Cardiac muscle cell (in vitro differentiated cells and primary cell): ENCODE data around the gene WDR72. TPM values are rescaled to one million over a fixed set of nuclear protein-coding genes. Genes with fewer than 3 reads are reported as not detected.

Experiments
- DNase-seq, 2 donors: peaks; one replicate each; pipeline versions ENCODE4 v3.0.0 to v3.0.0-alpha.2; 2010 to 2017; ENCODE audit warnings: low read depth in 1 of 2, low spot score in 1 of 2
- H3K27ac ChIP-seq: fragments of 200-600 bp; sonication (generic); 2 replicates; pipeline ENCODE4 v1.5.1; 2016
- H3K27me3 ChIP-seq: fragments of 200-600 bp; sonication (generic); 2 replicates; pipeline ENCODE4 v1.6.0; 2016; ENCODE audit warnings: control low read depth
- H3K36me3 ChIP-seq: fragments of 200-600 bp; sonication (generic); 2 replicates; pipeline ENCODE4 v1.5.1; 2016; ENCODE audit warnings: control low read depth
- H3K4me1 ChIP-seq: fragments of 200-600 bp; sonication (generic); 2 replicates; pipeline ENCODE4 v1.8.1; 2017; ENCODE audit warnings: low read depth, mild to moderate bottlenecking, mixed run types
- H3K4me3 ChIP-seq: fragments of 200-600 bp; sonication (generic); 2 replicates; pipeline ENCODE4 v1.5.1; 2016; ENCODE audit warnings: mild to moderate bottlenecking
- H3K9me3 ChIP-seq: fragments of 200-600 bp; sonication (generic); 2 replicates; pipeline ENCODE4 v1.5.1; 2017; ENCODE audit warnings: low read depth, mild to moderate bottlenecking, control low read depth
- polyA plus RNA-seq: library from polyadenylated mRNA; unstranded; fragments of >200 nt; fragmentation: Nextera tagmentation; extraction: Ambion mirVana; gene quantifications from 2 replicates; pipeline ENCODE4 v1.2.1, GENCODE V29; 2016
- total RNA-seq: library from RNA; depleted of rRNA; stranded (reverse); fragments of >200 nt; gene quantifications from 2 replicates; pipeline ENCODE4 v1.2.3, GENCODE V29; 2016
- TF ChIP-seq, protein P1 (sequence below): IDR thresholded peaks from 2 replicates; pipeline ENCODE4 v1.5.1; 2012; ENCODE audit warnings: low read depth, mild to moderate bottlenecking, low read length

WDR72 gene
- total and polyA plus RNA-seq, 2 experiments from 2014 or later, result 4.5 to 8.9 TPM

DNA sequence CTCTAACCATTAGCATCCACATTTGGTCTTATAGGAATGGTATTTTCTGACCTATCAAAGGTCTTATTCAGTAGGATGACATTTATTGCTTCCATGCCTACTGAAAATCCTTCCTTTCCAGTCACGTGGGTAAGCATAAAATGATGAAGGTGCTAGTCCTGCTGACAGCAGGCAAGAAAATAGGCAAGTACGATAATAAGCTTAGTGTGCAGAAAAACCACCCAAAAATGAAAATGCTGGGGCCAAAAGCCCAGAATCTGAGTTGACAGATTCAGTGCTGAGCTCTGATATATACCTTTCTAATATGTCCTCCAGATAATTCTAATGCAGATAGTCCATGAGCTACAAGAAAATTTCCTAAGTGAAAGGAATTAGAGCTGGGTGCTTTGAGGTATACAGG lies 194.8 kb downstream of the WDR72 start:
- DNase-seq, result no peak
- Histone ChIP-seq H3K36me3 (no peaks in the 10 kb centered on the region), H3K4me1 (peaks cover 9% of the 10 kb centered on the region), H3K9me3 (no peaks in the 10 kb centered on the region), H3K4me3 (no peak overlapping the region), H3K27ac (no peak overlapping the region), H3K27me3 (no peaks in the 10 kb centered on the region)
- TF ChIP-seq, protein P1, sequence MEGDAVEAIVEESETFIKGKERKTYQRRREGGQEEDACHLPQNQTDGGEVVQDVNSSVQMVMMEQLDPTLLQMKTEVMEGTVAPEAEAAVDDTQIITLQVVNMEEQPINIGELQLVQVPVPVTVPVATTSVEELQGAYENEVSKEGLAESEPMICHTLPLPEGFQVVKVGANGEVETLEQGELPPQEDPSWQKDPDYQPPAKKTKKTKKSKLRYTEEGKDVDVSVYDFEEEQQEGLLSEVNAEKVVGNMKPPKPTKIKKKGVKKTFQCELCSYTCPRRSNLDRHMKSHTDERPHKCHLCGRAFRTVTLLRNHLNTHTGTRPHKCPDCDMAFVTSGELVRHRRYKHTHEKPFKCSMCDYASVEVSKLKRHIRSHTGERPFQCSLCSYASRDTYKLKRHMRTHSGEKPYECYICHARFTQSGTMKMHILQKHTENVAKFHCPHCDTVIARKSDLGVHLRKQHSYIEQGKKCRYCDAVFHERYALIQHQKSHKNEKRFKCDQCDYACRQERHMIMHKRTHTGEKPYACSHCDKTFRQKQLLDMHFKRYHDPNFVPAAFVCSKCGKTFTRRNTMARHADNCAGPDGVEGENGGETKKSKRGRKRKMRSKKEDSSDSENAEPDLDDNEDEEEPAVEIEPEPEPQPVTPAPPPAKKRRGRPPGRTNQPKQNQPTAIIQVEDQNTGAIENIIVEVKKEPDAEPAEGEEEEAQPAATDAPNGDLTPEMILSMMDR, result no peak

DNA sequence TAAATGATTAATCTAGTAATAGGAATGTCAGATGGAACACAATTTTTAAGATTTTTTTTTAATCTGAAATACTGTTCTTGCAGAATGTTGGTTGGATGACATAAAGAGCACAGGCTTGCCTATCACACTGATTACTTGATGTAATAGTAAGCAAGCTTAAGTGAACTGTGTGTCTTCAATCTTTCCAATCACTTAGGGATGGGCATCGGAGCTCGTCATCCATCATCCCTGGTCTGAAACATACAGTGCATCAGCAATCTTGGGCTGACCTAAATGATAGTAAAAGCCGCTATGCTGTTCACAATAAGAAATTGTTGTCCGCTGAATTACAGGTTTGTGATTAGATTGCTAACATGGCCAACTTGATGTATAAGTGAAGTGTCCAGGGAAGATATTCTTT lies 195.8 kb downstream of the WDR72 start:
- Histone ChIP-seq H3K27me3 (no peaks in the 10 kb centered on the region), H3K9me3 (no peaks in the 10 kb centered on the region), H3K4me3 (no peak overlapping the region), H3K36me3 (no peaks in the 10 kb centered on the region), H3K4me1 (peaks cover 15% of the 10 kb centered on the region), H3K27ac (no peak overlapping the region)
- TF ChIP-seq, protein P1, result no peak
- DNase-seq, result no peak

DNA sequence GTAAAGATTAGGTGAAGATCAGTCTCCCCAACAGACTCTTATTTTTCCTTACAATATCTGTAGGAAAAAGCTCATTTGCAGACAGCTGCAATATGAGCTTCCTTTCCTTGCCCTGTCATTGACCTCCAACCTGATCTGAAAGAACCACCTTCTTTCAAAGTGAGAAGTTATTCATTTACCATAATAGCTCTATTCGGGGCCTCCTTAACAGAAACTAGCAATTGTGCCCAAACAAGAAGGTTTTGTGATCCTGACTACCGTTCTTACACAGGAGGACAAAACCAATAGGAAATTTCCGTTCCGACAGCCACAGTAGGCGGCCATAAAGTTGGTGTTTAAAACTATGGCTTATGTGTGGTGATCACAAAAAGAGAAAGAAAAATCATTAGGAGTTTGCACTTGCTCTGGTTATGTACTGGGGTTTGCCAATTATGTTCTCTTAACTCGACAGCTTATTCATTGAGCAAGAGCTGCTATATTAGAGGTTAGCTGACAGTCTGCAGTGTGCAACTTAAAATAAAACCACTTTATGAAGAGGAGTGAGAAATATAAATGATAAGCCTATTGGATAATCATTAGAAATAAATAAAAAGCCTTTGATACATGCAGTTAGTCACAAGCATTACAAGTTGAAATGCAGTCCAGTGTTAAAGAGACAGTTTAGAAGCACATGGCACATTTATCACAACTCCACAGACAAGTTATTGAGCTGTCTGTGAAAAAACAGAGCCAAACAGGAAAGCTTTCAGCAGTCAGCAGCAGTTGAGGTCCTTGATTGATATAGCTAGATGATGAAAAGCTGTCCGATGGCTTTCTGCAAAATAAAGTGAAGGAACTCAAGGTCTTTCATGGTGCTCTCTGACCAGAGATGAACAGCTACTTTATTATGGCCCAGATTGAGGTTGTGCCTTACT lies 199.8 kb downstream of the WDR72 start:
- Histone ChIP-seq H3K36me3 (no peaks in the 10 kb centered on the region), H3K27me3 (no peaks in the 10 kb centered on the region), H3K27ac (no peak overlapping the region), H3K4me3 (no peak overlapping the region), H3K4me1 (peaks cover 15% of the 10 kb centered on the region), H3K9me3 (no peaks in the 10 kb centered on the region)
- TF ChIP-seq, protein P1, result no peak
- no peak for DNase-seq

DNA sequence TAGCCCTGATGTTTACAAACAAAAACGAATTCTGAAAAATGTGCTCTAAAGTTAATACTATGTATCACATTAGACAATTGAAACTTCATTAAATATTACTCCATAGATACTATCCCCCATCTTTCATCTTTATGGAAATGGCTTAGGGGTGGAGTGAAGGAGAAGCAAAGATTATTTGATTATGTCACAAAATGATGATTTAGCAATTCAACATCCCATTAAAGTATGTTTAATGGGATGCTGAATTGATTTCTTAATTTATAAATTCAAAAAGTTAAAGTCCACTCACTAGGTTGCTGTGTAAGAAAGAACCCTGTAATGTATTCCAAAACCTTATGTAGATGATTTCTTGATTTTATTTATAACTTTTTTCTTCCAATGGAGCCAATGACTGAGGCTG lies 201.1 kb downstream of the WDR72 start:
- TF ChIP-seq, protein P1, result no peak
- peaks cover 15% of the 10 kb centered on the region for H3K4me1 ChIP-seq
- no peaks in the 10 kb centered on the region for H3K36me3 ChIP-seq

DNA sequence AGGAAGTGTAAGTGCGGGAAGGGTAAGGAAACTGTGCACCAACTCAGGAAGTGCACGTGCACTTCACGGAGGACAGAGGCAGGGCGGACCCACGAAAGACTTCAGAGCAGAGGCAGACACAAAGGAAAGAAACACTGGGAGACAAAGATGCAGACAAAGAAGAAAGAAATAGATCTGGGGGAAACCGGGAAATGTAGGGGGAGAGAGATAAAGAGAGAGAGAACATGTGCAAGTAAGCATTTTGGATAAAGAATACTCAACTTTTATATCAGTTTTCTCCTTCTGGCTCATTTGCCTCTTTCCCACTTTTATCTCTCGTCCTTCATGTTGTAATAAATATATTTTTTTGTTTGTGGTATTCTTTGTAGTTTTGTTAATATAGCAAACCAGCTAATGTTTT lies 204.2 kb downstream of the WDR72 start:
- peaks cover 11% of the 10 kb centered on the region for H3K4me1 ChIP-seq
- no peaks in the 10 kb centered on the region for H3K27me3 ChIP-seq
- H3K36me3 ChIP-seq, result no peaks in the 10 kb centered on the region
- no peaks in the 10 kb centered on the region for H3K9me3 ChIP-seq
- no peak overlapping the region for H3K4me3 ChIP-seq
- TF ChIP-seq, protein P1, result no peak
- no peak overlapping the region for H3K27ac ChIP-seq
- no peak for DNase-seq

More for the DNA sequence above, 201.1 kb downstream of the WDR72 start:
- no peaks in the 10 kb centered on the region for H3K9me3 ChIP-seq
- no peak overlapping the region for H3K4me3 ChIP-seq
- no peak overlapping the region for H3K27ac ChIP-seq
- H3K27me3 ChIP-seq, result no peaks in the 10 kb centered on the region
- no peak for DNase-seq
